OCI-LY1 (cell line): Measurements from ENCODE around the gene C3.
A peak's percentile ranks its signal among the peaks of the same experiment; 100 is the strongest.

ENCODE experiments used
- H2AFZ ChIP-seq: fragments of 200-600 bp; sonication (generic), shearing (Covaris generic); 2 replicates; pipeline ENCODE4 v1.6.0; 2014; ENCODE audit warnings: antibody characterized with exemption, mild to moderate bottlenecking, low read length
- H3F3A ChIP-seq: fragments of 200-600 bp; sonication (generic), shearing (Covaris generic); 2 replicates; pipeline ENCODE4 v1.6.0; 2014; ENCODE audit warnings: mild to moderate bottlenecking, antibody characterized with exemption, low read length, moderate library complexity; ENCODE audit not compliant: insufficient read depth
- H3K27ac ChIP-seq: fragments of 200-600 bp; sonication (generic); 2 replicates; pipeline ENCODE4 v1.5.1; 2014; ENCODE audit warnings: low read length, mixed run types, mild to moderate bottlenecking, low read depth; ENCODE audit not compliant: poor library complexity, severe bottlenecking
- H3K27me3 ChIP-seq: fragments of 200-600 bp; sonication (generic); 2 replicates; pipeline ENCODE4 v1.6.0; 2014; ENCODE audit warnings: antibody characterized with exemption, mild to moderate bottlenecking, low read length, moderate library complexity; ENCODE audit not compliant: insufficient read depth
- H3K36me3 ChIP-seq: fragments of 200-600 bp; sonication (generic); 2 replicates; pipeline ENCODE4 v1.6.1; 2014; ENCODE audit warnings: mild to moderate bottlenecking, antibody characterized with exemption, low read length, moderate library complexity, mixed read lengths; ENCODE audit not compliant: insufficient read depth
- H3K4me1 ChIP-seq: fragments of 200-600 bp; sonication (generic); 2 replicates; pipeline ENCODE4 v1.5.1; 2014; ENCODE audit warnings: mild to moderate bottlenecking, low read length, moderate library complexity; ENCODE audit not compliant: insufficient read depth, severe bottlenecking
- H3K4me2 ChIP-seq: fragments of 200-600 bp; sonication (generic), shearing (Covaris generic); 2 replicates; pipeline ENCODE4 v1.6.1; 2014; ENCODE audit warnings: low read length
- H3K4me3 ChIP-seq: fragments of 200-600 bp; sonication (generic); 2 replicates; pipeline ENCODE4 v1.5.1; 2014; ENCODE audit warnings: low read length, low read depth, mild to moderate bottlenecking, mixed read lengths; ENCODE audit not compliant: poor library complexity, severe bottlenecking
- H3K79me2 ChIP-seq: fragments of 200-600 bp; shearing (Covaris generic); 2 replicates; pipeline ENCODE4 v1.6.1; 2016; ENCODE audit warnings: mixed run types, low read length, mixed read lengths; ENCODE audit not compliant: insufficient read depth
- H3K9ac ChIP-seq: fragments of 200-600 bp; sonication (generic), shearing (Covaris generic); 2 replicates; pipeline ENCODE4 v1.6.1; 2014; ENCODE audit warnings: mild to moderate bottlenecking, low read length, mixed read lengths
- H3K9me2 ChIP-seq: fragments of 200-600 bp; sonication (generic), shearing (Covaris generic); 2 replicates; pipeline ENCODE4 v1.6.1; 2014; ENCODE audit warnings: low read depth, mild to moderate bottlenecking, low read length, mixed read lengths
- H3K9me3 ChIP-seq: fragments of 200-600 bp; shearing (Covaris generic); 2 replicates; pipeline ENCODE4 v1.6.1; 2014; ENCODE audit warnings: low read length, mixed read lengths
- H4K20me1 ChIP-seq: fragments of 200-600 bp; sonication (generic), shearing (Covaris generic); 2 replicates; pipeline ENCODE4 v1.6.0; 2016; ENCODE audit warnings: mild to moderate bottlenecking, low read length; ENCODE audit not compliant: insufficient read depth
- CTCF ChIP-seq: fragments of 200-600 bp; sonication (generic), shearing (Covaris generic); IDR thresholded peaks from 2 replicates; pipeline ENCODE4 v1.5.1; 2017; ENCODE audit warnings: mild to moderate bottlenecking, antibody characterized with exemption, low read length, moderate library complexity, mixed read lengths
- EZH2 ChIP-seq: fragments of 200-600 bp; sonication (generic), shearing (Covaris generic); IDR thresholded peaks from 2 replicates; pipeline ENCODE4 v1.8.0; 2017; ENCODE audit warnings: borderline replicate concordance, mixed run types, mild to moderate bottlenecking, antibody characterized with exemption, low read length, moderate library complexity, mixed read lengths

C3 gene

DNA sequence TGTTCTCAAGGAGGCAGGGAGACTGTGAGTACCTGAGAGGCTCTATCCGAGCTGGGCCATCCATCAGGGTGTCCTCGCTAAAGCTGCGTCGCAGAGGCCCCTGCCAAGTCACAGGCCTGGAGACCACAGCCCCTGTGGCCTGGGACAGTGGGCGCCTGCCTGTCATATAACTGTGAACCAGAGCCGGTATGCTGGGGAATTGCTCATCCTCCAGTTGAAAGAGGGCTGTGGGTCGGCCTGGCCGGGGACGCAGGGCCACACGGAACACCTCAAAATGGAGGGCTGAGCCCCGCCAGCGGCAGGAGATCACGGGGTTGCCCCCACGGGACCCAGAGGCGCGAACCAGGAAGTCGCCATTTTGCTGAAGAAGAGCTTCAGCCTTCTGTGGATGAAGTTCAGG, 40.2 kb upstream of the C3 start:
- H2AFZ ChIP-seq = no peak overlapping the region
- no peaks in the 10 kb centered on the region for H3K27me3 ChIP-seq
- H3K4me3 ChIP-seq = no peak overlapping the region
- no peak for TF ChIP-seq EZH2
- no peak for TF ChIP-seq CTCF
- no peaks in the 10 kb centered on the region for H3K9me2 ChIP-seq
- no peak overlapping the region for H3K27ac ChIP-seq
- no peak overlapping the region for H3K9ac ChIP-seq
- H3K4me1 ChIP-seq = peaks cover 3% of the 10 kb centered on the region
- no peak overlapping the region for H3K4me2 ChIP-seq
- H3K79me2 ChIP-seq = no peaks in the 10 kb centered on the region
- H3K9me3 ChIP-seq = no peaks in the 10 kb centered on the region
- peaks cover 28% of the 10 kb centered on the region for H3K36me3 ChIP-seq
- no peaks in the 10 kb centered on the region for H4K20me1 ChIP-seq
- no peaks in the 10 kb centered on the region for H3F3A ChIP-seq

GRCh38 chr19:6754653-6755463, 34.4 kb upstream of the C3 start:
- H3K4me2 ChIP-seq = no peak overlapping the region
- H3K27ac ChIP-seq = no peak overlapping the region
- H3K27me3 ChIP-seq = no peaks in the 10 kb centered on the region
- H3K9ac ChIP-seq = no peak overlapping the region
- no peaks in the 10 kb centered on the region for H4K20me1 ChIP-seq
- peaks cover 51% of the 10 kb centered on the region for H3K36me3 ChIP-seq
- H3K79me2 ChIP-seq = no peaks in the 10 kb centered on the region
- H3K4me1 ChIP-seq = peaks cover 9% of the 10 kb centered on the region
- no peaks in the 10 kb centered on the region for H3F3A ChIP-seq
- no peak overlapping the region for H3K4me3 ChIP-seq
- H2AFZ ChIP-seq = no peak overlapping the region
- H3K9me2 ChIP-seq = no peaks in the 10 kb centered on the region
- TF ChIP-seq EZH2 (no peak), CTCF (no peak)
- no peaks in the 10 kb centered on the region for H3K9me3 ChIP-seq

DNA sequence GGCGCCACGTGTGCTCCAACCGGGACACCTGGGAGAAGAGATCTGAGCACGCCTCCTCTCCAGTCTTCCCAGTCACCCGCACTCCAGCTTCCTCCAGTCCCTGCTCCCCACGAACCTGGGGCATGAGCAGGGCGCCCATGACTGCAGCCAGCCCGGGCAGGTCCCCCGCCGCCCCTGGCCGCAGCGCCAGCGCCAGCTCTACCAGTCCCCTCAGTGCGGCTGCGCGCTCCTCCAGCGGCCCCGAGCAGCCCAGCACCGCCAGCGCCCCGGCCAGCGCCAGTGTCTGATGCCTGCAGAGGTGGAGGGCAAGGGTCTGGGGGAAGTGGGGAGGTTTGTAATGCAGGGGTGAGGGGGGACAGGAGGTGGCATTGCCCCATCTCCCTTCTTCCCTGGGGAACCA, 33.7 kb upstream of the C3 start:
- H3K4me3 ChIP-seq = no peak overlapping the region
- no peak overlapping the region for H3K9ac ChIP-seq
- no peak overlapping the region for H2AFZ ChIP-seq
- no peaks in the 10 kb centered on the region for H3K27me3 ChIP-seq
- H3F3A ChIP-seq = no peaks in the 10 kb centered on the region
- H3K79me2 ChIP-seq = no peaks in the 10 kb centered on the region
- H3K4me1 ChIP-seq = peaks cover 9% of the 10 kb centered on the region
- H4K20me1 ChIP-seq = no peaks in the 10 kb centered on the region
- H3K9me3 ChIP-seq = no peaks in the 10 kb centered on the region
- no peak overlapping the region for H3K27ac ChIP-seq
- TF ChIP-seq EZH2 (no peak), CTCF (no peak)
- peaks cover 52% of the 10 kb centered on the region for H3K36me3 ChIP-seq
- H3K9me2 ChIP-seq = no peaks in the 10 kb centered on the region
- H3K4me2 ChIP-seq = 0 out of 2 replicates have a peak overlapping the region, but pooled peaks have one; percentile 75
